ENCODE data around the gene ANK2. TPM values are rescaled to one million over a fixed set of nuclear protein-coding genes. Genes with fewer than 3 reads are reported as not detected.

The ANK2 gene
- total RNA-seq, 1 donor from 2014 or later = 35.5 TPM

GRCh38 chr4:113209652-113210320 is 160.3 kb downstream of the ANK2 start:
- no peak for TF ChIP-seq CTCF (IDR thresholded peaks at IDR 0.05; ENCODE audit: insufficient read depth, low read length, poor library complexity, severe bottlenecking)
- H3K36me3 ChIP-seq (ENCODE audit: control insufficient read depth, insufficient read depth, low read length) = no peaks in the 10 kb centered on the region
- no peaks in the 10 kb centered on the region for H3K27me3 ChIP-seq (ENCODE audit: control insufficient read depth, insufficient read depth, low read length)
- no peak for DNase-seq (ENCODE audit: low read depth)
- no peak overlapping the region for H3K4me3 ChIP-seq (ENCODE audit: low read depth, low read length)

GRCh38 chr4:113212613-113213012 is 163.2 kb downstream of the ANK2 start:
- Histone ChIP-seq H3K4me3 (ENCODE audit: low read depth, low read length) (no peak overlapping the region), H3K27me3 (ENCODE audit: control insufficient read depth, insufficient read depth, low read length) (no peaks in the 10 kb centered on the region), H3K36me3 (ENCODE audit: control insufficient read depth, insufficient read depth, low read length) (no peaks in the 10 kb centered on the region)
- TF ChIP-seq CTCF (IDR thresholded peaks at IDR 0.05; ENCODE audit: insufficient read depth, low read length, poor library complexity, severe bottlenecking) = no peak
- DNase-seq (ENCODE audit: low read depth) = no peak

- Histone ChIP-seq H3K4me3 (ENCODE audit: low read depth, low read length) (no peak overlapping the region), H3K27me3 (ENCODE audit: control insufficient read depth, insufficient read depth, low read length) (no peaks in the 10 kb centered on the region), H3K36me3 (ENCODE audit: control insufficient read depth, insufficient read depth, low read length) (no peaks in the 10 kb centered on the region)
- peak; percentile 23 for DNase-seq (ENCODE audit: low read depth)
- TF ChIP-seq CTCF (IDR thresholded peaks at IDR 0.05; ENCODE audit: insufficient read depth, low read length, poor library complexity, severe bottlenecking) = no peak
These were observed 172.5 kb downstream of the ANK2 start for GRCh38 chr4:113221990-113222389.

- peak; percentile 3 for TF ChIP-seq CTCF (IDR thresholded peaks at IDR 0.05; ENCODE audit: insufficient read depth, low read length, poor library complexity, severe bottlenecking)
- H3K4me3 ChIP-seq (ENCODE audit: low read depth, low read length) = no peak overlapping the region
- H3K27me3 ChIP-seq (ENCODE audit: control insufficient read depth, insufficient read depth, low read length) = no peaks in the 10 kb centered on the region
- no peak for DNase-seq (ENCODE audit: low read depth)
- H3K36me3 ChIP-seq (ENCODE audit: control insufficient read depth, insufficient read depth, low read length) = no peaks in the 10 kb centered on the region
These were observed 173.0 kb downstream of the ANK2 start for GRCh38 chr4:113222471-113222870.

- no peak for TF ChIP-seq CTCF (IDR thresholded peaks at IDR 0.05; ENCODE audit: insufficient read depth, low read length, poor library complexity, severe bottlenecking)
- no peak for DNase-seq (ENCODE audit: low read depth)
- Histone ChIP-seq H3K4me3 (ENCODE audit: low read depth, low read length) (no peak overlapping the region), H3K36me3 (ENCODE audit: control insufficient read depth, insufficient read depth, low read length) (no peaks in the 10 kb centered on the region), H3K27me3 (ENCODE audit: control insufficient read depth, insufficient read depth, low read length) (no peaks in the 10 kb centered on the region)
These were observed 173.5 kb downstream of the ANK2 start for GRCh38 chr4:113223001-113223400.

GRCh38 chr4:113232194-113232593 is 182.7 kb downstream of the ANK2 start:
- H3K27me3 ChIP-seq (ENCODE audit: control insufficient read depth, insufficient read depth, low read length) = no peaks in the 10 kb centered on the region
- no peak for TF ChIP-seq CTCF (IDR thresholded peaks at IDR 0.05; ENCODE audit: insufficient read depth, low read length, poor library complexity, severe bottlenecking)
- no peak overlapping the region for H3K4me3 ChIP-seq (ENCODE audit: low read depth, low read length)
- H3K36me3 ChIP-seq (ENCODE audit: control insufficient read depth, insufficient read depth, low read length) = no peaks in the 10 kb centered on the region
- no peak for DNase-seq (ENCODE audit: low read depth)
